GM12878 (cell line): ENCODE results near the gene OR6X1.

ENCODE experiments used
- CBX5 ChIP-seq: sonication (generic); IDR thresholded peaks from 2 replicates; pipeline ENCODE4 v1.6.1; 2016; ENCODE audit warnings: low read depth, moderate library complexity, mild to moderate bottlenecking, inconsistent platforms
- CREB1 ChIP-seq: IDR thresholded peaks from 2 replicates; pipeline ENCODE4 v1.6.1; 2012; ENCODE audit warnings: low read depth, mild to moderate bottlenecking, inconsistent platforms
- DPF2 ChIP-seq: fragments of 450-650 bp; IDR thresholded peaks from 2 replicates; pipeline ENCODE4 v1.6.1; 2017; ENCODE audit warnings: mild to moderate bottlenecking
- EGR1 ChIP-seq, 2 experiments: IDR thresholded peaks; 1 replicate in 1 of 2; 2 replicates in 1 of 2; pipeline ENCODE4 v1.6.1; 2011 to 2012; ENCODE audit warnings: low read depth in 2 of 2, low read length in 2 of 2, borderline replicate concordance in 1 of 2, mild to moderate bottlenecking in 1 of 2, moderate library complexity in 1 of 2
- KLF5 ChIP-seq: fragments of 450-650 bp; IDR thresholded peaks from 2 replicates; pipeline ENCODE4 v1.6.1; 2014; ENCODE audit warnings: mild to moderate bottlenecking; ENCODE audit not compliant: partially characterized antibody
- POLR2AphosphoS5 ChIP-seq: IDR thresholded peaks from 2 replicates; pipeline ENCODE4 v1.6.1; 2011; ENCODE audit warnings: mild to moderate bottlenecking, low read length, inconsistent platforms
- TF ChIP-seq, protein P1 (sequence below): IDR thresholded peaks from 2 replicates; pipeline ENCODE4 v1.6.1; 2012; ENCODE audit warnings: mild to moderate bottlenecking, low read depth, low read length
- TF ChIP-seq, protein P2 (sequence below): IDR thresholded peaks from 2 replicates; pipeline ENCODE4 v1.6.1; 2011; ENCODE audit warnings: borderline replicate concordance, low read depth, mild to moderate bottlenecking, moderate library complexity, mixed read lengths, low read length; ENCODE audit not compliant: insufficient read depth; ENCODE audit errors: extremely low read length

DNA sequence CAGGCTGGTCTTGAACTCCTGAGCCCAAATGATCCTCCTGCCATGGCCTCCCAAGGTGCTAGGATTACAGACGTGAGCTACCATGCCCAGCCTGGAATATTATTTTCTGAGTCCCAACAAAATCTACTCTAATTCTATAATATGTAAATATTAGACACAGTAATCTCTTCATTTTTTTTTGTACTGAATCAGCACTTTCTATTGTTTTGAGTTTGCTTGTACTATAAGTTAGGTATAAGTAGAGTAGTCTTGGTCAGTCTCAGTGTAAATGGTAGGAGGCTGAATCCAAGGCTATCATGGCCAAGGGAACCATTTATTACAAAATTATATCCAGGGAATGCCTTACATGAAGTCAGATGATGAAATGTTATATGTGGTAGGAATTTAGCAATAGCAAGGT, 19.6 kb upstream of the OR6X1 start:
- no peak for TF ChIP-seq CBX5
- no peak for TF ChIP-seq CREB1
- TF ChIP-seq POLR2AphosphoS5: no peak
- TF ChIP-seq, protein P1, sequence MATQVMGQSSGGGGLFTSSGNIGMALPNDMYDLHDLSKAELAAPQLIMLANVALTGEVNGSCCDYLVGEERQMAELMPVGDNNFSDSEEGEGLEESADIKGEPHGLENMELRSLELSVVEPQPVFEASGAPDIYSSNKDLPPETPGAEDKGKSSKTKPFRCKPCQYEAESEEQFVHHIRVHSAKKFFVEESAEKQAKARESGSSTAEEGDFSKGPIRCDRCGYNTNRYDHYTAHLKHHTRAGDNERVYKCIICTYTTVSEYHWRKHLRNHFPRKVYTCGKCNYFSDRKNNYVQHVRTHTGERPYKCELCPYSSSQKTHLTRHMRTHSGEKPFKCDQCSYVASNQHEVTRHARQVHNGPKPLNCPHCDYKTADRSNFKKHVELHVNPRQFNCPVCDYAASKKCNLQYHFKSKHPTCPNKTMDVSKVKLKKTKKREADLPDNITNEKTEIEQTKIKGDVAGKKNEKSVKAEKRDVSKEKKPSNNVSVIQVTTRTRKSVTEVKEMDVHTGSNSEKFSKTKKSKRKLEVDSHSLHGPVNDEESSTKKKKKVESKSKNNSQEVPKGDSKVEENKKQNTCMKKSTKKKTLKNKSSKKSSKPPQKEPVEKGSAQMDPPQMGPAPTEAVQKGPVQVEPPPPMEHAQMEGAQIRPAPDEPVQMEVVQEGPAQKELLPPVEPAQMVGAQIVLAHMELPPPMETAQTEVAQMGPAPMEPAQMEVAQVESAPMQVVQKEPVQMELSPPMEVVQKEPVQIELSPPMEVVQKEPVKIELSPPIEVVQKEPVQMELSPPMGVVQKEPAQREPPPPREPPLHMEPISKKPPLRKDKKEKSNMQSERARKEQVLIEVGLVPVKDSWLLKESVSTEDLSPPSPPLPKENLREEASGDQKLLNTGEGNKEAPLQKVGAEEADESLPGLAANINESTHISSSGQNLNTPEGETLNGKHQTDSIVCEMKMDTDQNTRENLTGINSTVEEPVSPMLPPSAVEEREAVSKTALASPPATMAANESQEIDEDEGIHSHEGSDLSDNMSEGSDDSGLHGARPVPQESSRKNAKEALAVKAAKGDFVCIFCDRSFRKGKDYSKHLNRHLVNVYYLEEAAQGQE: no peak
- no peak for TF ChIP-seq KLF5
- no peak for TF ChIP-seq DPF2
- TF ChIP-seq, protein P2, sequence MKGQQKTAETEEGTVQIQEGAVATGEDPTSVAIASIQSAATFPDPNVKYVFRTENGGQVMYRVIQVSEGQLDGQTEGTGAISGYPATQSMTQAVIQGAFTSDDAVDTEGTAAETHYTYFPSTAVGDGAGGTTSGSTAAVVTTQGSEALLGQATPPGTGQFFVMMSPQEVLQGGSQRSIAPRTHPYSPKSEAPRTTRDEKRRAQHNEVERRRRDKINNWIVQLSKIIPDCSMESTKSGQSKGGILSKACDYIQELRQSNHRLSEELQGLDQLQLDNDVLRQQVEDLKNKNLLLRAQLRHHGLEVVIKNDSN: no peak
- TF ChIP-seq EGR1 (IDR thresholded peaks at IDR 0.05; ENCODE audit: borderline replicate concordance in 1 of 2, low read depth in 2 of 2, low read length in 2 of 2): no peak
